Activated CD8-positive, alpha-beta memory T cell treated with anti-CD3 and anti-CD28 coated beads for 1 hour (primary cell): ENCODE measurements around the gene PNPLA2.
A peak's percentile ranks its signal among the peaks of the same experiment; 100 is the strongest.

Experiments used
- DNase-seq, 2 donors: peaks; one replicate each; pipeline ENCODE4 v3.0.0-alpha.2; 2020; ENCODE audit warnings: low read depth in 1 of 2; ENCODE audit errors: extremely low read depth in 1 of 2

Gene PNPLA2

DNA sequence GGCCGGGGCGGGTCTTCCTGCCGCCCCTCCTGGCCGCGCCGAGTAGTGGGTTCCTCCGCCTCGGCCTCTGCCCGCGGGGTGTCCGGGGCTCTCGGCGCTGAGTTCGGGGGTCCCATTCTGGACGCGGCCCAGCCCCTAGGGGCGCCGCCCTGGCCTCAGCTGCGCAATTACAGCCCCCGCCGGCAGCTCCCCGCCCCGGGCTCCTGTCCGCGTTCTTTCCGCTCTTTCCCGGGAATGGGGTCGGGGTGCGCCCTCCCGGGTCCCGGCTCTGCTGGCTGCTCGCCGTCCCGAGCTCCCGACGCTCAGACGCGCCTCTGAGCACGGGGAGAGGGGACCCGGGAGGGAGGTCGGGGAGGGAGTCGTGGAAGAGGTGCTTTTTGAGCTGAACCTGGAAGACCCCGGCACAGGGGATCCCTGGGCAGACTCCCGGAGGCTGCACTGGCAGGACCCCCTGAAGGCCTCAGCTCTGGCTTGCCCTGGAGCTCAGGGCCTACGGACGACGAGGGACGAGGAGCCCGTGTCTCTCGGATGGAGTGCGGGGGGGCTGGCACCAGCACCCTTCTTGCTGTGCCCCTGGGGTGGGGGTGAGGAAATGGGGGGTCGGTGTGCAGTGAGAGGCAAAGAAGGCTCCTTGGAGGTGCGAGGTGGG is 24.5 kb downstream of the PNPLA2 start:
- no peak for DNase-seq

DNA sequence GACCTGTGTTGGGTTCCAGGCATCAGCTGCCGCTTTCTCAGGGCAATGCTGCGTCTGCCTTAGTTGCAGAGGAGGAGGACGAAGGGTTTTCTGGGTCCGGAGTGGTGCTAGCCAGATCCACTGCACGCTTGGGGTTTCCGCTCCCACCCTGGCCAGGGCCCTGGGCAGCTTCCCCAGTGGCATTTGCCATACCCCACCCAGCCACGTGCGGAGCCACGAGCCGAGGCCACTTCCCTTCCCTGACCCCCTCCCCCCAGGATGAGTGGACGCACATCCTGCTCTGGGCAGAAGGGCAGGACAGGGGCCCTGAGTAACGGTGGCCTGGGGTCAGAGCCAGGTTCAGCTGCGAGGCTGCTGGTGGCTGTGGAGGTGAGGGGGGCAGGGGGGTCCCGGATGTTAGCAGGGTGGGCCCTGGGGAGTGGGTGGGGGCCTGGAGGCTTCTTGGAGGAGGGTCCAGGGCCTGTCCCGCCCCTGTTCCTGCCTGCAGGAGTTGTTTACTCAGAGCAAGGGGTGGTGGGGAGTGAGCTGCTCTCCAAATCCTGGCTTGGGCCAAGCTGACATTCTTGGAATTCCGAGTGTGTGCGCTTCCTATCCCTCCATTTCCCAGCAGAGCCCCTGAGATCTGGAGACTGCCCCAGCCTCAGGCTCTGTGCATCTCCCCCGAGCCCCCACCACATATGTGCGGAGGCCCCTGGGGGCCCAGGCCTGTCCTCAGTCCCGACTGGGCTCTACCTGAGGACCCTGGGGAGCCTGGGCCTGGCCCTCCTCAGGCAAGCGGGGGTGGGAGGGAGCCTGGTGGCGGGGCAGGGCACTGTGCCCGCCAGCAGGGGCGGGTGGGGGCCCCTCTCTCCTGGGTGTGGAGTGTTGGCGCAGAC is 25.3 kb downstream of the PNPLA2 start:
- no peak for DNase-seq

DNA sequence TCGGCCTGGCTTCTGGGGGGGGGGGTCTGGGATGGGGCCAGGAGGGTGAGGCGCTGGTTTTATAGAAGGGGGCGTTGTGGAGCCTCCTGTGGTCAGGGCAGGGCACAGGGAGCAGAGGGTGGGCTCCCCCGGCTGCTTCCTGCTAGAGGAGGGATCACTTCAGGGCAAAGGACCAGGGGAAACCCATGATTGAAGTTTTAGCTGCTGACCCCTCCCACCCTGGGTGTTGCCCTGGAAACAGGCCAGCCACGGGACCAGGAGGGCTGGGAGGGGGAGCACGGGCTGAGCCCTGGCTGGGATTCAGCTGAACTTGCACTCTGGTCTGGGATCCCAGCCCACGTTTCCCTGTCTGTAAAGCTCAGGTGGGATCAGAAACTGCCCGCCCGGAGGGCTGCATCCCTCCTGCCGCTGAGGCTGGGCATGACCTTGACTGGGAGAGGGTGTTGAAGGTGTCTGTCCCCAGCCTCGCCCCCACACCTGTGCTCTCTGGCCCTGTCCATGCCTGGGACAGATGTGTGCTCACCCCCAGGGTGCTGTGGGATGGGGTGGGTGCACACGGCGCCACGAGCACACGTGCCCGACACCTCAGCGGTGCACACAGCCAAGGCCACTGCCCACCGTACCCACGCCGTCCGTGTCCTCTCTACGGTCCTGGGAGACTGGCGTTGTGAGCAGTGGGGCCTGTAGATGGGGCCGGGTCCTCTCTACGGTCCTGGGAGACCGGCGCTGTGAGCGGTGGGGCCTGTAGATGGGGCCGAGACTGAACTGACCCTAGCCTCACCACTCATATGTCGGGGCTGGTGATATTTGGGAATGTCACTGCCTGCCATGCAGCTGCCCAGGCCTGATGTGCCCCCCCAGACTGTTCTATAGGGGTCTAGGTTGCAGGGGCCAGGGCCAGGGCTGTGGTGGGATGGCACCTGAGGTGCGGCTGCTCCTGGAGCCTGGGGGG is 26.3 kb downstream of the PNPLA2 start:
- DNase-seq = no peak

DNA sequence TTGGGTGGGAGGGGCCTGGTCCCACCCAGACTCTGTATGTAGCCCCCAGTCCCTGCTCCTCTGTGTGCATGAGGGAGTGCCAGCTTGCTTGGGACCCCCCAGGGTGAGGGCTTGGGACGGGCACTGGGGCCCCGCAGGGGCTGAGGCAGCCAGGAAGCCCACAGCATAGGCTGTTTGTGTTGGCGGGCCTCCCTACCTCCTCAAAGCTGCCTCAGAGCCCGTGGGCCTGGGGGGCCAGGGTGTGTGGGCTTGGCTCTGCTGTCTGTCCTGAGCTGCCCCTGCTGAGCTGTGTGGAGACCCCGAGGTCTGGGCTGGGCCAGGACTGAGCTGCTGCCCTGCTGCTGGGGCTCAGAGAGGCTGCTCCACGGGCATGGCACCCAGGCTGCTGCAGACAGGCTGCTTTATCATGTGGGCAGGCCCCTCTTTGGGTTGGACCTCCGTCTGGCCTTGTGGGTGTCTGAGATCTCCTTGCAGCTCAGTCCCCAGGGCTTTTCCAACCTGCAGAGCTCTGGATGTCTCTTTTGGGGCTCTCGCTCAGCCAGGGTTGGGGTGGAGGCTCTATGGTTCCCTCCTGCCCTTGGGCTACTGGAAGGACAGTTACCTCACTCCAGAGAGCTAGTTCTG is 27.3 kb downstream of the PNPLA2 start:
- DNase-seq = no peak

DNA sequence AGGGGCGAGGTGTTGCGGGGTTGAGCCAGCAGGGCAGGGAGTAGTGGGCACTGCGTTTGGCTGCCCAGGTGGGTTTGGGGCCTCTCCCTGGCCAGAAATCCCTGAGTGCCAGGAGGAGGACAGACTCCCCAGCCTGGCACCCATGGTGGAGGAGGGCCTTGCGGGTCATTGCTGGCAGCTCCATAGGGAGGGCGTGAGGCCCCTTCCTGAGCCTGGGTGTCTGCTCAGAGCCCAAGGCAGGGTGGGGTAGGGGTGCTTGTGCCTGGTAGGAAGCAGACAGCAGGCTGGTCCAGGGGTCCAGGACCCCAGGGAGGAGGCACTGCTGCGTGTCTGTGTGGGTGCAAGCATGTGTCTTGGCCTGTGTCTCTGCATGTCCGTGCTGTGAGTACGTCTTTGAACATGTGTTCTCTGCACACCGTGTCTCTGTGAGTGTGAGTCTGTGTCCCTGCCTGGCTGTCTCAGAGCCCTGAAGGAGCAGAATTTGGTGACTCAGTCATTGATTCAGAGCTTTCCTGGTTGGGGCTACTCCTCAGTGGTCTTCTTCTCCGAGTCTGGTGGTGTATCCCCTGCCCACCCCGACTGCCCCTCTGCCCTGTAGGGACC is 27.9 kb downstream of the PNPLA2 start:
- DNase-seq = no peak

DNA sequence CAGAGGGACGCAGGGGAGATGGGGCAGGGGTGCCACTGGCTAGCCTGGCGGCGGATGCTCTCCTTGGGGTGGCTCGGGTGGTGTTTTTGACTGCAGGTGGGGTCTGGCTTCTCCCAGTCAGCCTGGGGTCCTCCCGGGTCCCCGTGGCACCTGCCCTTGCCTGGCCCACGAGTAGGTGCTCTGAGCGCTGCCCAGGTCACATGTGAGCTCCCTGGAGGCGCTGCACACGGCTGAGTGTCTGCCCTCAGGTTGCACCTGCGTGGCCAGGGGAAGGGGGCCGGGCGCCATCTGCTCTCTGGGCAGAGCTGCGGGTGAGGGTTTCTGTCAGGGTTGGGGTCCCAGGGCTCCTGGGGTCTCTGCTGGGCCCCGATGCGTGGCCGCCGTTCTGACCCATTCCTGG is 29.2 kb downstream of the PNPLA2 start:
- no peak for DNase-seq

DNA sequence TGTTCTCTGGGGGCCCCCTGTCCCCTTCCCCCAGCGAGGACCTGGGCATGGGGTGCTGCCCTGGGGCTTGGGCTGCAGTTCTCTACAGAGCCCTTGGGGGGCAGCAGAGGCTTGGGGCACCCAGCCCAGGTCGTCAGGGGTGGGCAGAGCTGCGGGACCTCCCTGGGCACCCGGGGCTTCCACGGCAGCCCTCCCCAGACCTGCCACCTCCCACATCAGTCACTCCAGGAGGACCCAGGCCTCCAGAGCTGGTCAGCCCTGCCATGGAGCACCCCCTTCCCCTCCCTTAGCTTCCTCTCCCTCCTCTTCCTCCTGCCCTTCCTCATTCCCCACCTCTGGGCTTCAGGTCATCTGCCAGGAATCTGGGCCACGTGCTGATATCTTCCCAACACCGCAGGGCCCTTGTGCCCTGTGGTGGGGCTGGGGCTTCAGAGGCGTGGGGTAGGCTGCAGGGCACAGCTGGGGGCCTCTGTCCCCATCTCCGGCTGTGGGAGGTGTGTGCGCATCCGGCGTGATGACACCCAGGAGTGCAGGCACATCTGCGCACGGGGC is 29.7 kb downstream of the PNPLA2 start:
- peak in 1 of 2 donors; percentile 53 for DNase-seq

DNA sequence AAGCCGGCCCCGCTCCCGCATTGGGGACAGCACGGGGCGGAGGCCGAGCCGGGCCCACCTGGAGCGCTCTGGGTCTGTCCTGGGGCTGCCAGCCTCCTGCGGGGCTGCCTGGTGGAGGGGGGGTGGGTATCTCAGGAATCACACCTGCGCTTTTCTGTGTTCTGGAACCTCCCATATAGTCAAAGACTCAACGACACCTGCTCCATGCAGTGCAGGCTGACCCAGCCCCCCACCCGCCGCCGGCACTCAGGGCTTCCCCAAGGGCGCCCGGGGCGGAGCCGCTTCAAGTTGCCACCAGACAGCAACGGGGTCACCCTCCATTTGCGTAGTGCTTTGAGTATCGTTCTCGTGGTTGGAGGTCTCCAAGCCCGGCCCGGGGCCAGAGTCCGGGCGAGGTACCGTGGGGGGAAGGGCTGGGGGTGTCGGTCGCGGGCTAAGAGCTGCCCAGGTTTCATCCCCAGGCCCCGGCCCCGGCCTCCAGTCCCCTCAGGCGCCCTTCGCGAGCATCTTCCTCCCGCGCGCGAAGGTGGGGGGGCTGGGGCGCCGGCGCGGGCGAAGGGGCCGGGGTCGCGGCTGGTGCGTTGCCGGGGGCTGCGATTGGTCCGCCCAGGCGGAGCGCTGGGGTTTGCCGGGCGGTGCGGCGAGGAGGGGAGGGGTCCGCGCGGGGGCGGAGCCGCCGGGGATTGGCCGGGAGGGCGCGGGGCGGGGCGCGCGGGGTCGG is 30.6 kb downstream of the PNPLA2 start:
- DNase-seq = no peak

DNA sequence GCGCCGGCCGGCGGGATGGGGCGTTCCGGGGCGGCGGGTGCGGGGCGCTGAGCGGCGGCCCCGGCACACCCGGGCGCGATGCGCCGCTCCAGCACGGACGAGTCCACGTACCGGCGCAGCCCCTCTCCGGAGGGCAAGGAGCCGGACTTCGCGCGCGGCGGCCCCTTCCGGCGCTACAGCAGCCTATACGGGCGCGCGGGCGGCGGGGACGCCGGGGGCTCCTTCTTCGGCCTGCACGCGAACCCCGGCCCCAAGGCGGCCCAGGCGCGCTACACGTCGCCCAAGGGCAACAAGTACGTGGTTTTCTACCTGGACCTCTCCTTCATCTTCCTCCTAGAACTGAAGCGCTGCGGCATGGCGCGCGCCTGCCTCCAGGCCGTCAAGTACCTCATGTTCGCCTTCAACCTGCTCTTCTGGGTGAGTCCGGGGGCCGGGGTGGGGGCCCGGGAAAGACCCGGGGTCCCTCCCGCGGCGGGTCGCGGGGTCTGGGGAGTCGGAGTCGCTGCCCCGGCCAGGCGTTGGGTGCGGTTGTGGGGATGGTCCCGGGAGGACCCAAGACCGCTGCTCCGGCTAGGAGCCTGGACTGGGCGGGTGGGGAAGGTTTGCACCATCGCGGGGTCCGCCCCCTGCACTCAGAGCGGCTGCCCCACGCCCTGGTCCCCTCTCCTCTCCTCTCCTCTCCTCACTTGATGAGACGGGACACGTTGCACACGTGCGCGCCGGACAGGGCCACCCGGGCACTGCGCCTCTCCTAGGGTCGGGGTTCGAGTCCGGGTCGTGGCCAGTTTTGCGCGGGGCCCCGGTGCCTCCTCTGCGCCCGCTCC is 31.4 kb downstream of the PNPLA2 start:
- no peak for DNase-seq

DNA sequence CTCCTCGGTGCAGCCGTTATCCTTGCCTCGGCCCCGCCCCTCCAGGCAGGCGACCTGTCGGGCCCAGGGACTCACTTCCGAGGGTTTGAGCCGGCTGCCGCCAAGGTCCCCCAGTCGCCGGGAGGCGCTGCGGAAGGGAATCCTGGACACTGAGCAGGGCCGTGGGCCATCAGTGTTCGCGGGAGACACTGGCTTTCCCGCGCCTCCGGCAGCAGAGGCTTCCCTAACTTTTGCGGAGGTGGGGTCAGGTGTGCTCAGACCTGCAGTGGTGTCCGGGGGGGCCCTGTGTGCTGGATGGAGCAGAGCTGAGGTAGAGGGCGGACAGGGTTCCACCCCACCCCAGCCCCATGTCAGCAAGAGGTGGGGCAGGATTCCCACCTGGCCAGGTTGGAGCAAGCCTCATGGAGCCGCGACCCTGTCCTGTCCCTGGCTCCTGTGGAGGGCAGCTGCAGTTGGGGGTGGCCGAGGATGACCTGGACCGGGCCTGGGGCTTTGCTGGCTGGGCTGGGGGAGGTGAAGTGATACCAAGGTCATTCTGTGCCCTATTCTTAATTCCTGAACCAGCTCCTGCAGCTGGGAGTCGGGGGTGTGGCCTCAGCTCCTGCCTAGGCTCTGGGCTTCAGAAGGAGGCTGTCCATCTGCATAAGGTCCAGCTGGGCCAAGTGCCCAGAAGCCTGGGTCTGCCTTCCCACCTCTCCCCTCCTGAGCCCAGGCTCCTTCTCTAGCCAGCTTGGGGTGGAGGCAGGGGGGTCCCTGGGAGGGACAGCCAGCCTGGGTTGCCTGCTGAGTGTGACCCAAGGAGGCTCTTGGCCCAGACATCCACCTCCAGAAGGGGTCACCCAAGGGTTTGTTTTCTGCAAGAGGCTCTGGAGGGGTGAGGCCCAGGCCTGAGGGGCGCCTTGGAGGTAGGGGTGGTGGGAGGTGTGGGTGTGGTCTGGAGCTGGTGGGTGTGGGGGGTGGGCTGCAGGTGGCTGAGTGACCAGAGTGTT is 32.4 kb downstream of the PNPLA2 start:
- no peak for DNase-seq

DNA sequence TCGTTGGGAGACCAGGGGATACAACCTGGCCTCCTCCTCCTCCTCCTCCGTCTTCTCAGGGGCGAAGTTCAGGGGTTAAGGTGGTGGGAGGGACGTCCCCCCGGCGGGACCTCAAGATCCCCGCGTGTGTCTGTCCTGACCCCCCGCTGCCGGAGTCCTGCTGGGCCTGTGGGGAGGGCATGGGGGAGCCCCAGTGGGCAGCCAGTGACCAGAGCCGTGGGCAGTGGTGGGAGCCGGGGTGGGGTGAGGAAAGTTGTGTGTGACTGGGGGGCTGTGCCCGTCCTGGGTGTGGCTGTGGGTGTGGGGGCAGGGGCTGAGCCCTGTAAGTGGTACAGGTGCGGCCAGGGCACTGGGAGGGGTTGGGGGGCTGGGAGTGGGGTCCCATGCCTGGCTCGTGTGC is 34.0 kb downstream of the PNPLA2 start:
- no peak for DNase-seq

DNA sequence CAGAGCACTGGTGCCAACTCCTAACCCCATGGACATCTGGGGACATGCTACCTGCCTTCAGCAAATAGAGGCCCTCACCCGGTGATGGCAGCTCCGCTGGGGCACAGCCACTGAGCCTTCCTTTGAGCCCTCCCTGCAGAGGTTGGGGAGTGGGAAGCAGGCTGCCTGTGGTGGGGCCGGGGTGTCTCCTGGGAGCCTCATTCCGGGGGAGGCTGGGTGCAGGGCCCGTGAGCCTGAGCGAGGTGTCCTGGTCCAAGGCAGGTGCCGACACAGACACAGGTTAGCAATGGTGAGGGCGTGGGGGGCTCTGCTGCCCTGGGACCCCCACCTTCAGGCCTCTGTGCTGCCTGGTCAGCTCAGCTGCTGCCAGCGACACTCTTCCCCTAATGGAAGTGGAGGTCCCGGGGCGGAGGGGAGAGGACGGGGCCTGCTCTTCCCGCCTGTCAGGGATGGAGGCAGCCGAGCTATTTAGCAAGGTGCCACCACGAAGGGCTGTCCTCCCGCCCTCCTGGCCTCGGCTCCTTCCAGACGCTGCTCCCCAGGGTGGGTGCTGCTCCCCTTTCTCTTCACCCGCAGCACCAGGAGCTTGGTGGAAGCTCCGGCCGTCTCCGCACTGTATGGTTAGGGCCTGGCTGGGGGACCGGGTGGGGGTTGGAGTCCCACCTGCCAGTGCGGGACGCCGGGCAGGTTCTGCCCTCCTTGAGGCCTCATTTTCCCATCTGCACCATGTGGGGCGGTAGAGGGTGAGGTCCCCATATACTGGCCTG is 35.2 kb downstream of the PNPLA2 start:
- DNase-seq = no peak

DNA sequence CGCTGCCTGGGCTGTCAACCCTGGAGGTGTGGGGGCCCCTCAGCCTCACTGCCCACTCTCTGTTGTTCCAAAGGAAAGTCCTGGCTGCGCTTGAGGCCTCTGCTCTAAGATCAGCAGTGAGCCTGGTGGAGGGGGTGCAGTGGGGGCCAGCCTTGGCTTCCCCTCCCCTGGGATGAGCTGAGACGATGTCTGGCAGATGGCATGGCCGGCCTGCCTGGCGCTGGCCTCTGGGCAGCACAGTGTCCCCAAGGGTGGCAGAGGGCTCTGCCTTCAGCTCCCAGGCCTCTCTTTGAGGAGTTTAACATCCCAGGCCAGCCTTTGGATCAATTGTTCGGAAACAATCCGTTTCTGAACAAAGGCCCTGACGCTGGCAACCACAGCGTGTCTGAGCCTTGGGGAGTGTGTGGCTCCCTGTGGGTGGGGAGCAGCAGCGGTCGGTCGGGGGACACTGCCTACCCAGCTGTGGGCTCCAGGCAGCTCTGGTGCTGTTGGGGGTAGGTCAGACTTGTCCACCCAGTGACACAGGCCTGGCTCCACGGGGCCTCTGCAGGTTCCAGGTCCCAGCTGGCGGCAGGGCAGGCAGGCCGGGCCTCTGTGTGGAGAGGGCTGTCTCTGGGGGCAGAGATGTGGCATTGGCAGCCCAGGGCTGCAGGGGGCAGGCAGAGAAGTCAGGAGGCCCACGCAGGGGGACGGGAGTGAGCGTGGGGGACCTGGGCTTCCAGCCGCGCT is 36.1 kb downstream of the PNPLA2 start:
- no peak for DNase-seq

DNA sequence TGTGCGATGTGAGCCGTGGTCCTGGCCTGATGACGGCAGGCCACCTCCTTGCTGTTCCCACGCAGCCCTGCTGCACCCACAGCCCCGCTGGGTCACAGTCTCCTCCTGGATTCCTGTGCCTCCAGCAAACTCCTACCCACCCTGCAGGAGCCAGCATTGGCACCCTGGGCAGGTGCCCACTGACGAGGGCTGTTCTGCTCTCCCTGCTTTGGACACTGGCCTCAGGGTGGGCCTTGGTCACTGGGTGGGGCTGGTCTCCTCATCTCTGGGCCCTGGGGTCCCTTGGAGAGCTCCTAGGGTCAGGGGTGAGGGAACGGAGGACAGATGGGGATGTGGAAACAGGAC is 36.6 kb downstream of the PNPLA2 start:
- no peak for DNase-seq

DNA sequence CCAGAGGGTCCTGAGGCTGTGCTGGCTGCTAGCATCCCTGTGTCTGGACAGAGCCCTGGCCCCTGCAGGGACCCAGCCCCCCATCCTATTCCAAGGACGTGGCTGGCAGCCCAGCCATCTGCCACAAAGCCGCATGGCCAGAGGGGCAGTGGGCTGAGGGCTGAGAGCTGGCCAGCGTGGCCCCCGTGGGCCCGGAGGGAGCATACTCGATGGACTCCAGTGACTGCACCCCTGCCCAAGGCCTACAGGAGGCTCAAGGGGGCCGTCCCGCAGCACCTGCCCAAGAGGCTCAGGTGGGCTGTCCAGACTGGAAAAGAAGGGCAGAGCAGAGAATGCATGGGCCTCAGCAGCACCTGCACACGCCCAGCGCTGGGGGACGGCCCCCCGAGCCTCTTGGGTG is 37.1 kb downstream of the PNPLA2 start:
- DNase-seq = no peak

DNA sequence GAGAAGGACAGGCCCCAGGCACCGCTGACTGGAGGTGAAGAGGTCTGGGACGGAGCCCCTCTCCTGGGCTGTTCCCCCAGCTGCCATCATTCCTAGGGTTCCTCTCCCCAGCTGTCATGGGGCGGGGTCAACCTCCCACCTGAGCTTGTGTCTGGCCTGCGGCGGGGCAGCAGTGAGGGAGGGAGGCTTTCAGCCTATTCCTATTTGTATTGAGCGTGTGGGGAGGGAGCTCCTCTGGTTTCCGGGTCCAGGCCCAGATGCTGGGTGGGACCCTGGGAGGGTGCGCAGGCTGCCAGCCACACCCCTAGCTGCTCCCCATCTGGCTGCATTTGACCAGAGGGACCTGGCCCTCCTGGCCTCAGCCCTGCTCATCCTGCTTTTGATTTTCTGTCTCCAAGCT is 37.7 kb downstream of the PNPLA2 start:
- DNase-seq = no peak
